Measurements from ENCODE around the gene MRFAP1.
"Not testable (repeated sequence)": the region's sequence is repeated elsewhere in the genome, so short reads cannot be mapped to it uniquely, and the experiment has no call there.

MRFAP1 gene

GRCh38 chr4:6672541-6673190, 32.2 kb downstream of the MRFAP1 start:
- not testable (repeated sequence) for DNase-seq

- DNase-seq = peak; percentile 79
Observed at GRCh38 chr4:6673191-6673659, 32.7 kb downstream of the MRFAP1 start.

- peak; percentile 97 for DNase-seq
Observed at GRCh38 chr4:6673660-6674499, 33.4 kb downstream of the MRFAP1 start.

GRCh38 chr4:6674500-6675149, 34.1 kb downstream of the MRFAP1 start:
- peak; percentile 72 for DNase-seq

GRCh38 chr4:6676722-6677558, 36.5 kb downstream of the MRFAP1 start:
- no peak for DNase-seq

- no peak for DNase-seq
Observed at GRCh38 chr4:6680372-6681034, 40.0 kb downstream of the MRFAP1 start.

- DNase-seq = no peak
Observed at GRCh38 chr4:6681191-6681590, 40.7 kb downstream of the MRFAP1 start.

- DNase-seq = no peak
Observed at GRCh38 chr4:6682862-6683590, 42.5 kb downstream of the MRFAP1 start.

GRCh38 chr4:6684656-6685055, 44.2 kb downstream of the MRFAP1 start:
- no peak for DNase-seq

- DNase-seq = no peak
Observed at GRCh38 chr4:6686104-6686787, 45.8 kb downstream of the MRFAP1 start.

GRCh38 chr4:6687947-6688878, 47.7 kb downstream of the MRFAP1 start:
- DNase-seq = no peak

- DNase-seq = peak; percentile 63
Observed at GRCh38 chr4:6688879-6689505, 48.5 kb downstream of the MRFAP1 start.

GRCh38 chr4:6689506-6689960, 49.0 kb downstream of the MRFAP1 start:
- no peak for DNase-seq

All from CD4-positive, alpha-beta T cell treated with Interleukin-15 for 1 hour (primary cell).